ENCODE results near the gene FEZ2.

FEZ2 gene

DNA sequence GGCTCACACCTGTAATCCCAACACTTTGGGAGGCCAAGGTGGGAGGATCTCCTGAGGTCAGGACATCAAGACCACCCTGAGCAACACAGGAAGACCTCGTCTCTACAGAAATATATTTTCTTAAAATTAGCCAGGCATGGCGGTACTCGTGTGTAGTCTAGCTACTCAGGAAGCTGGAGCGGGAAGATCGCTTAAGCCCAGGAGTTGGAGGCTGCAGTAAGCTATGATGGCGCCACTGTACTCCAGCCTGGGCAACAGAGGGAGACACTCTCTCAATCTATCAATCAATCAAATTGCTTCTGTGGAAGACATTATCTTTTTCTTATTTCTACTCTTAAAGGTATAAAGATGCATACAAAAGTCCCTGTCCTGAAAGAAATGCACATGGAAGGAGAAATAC lies 11.3 kb downstream of the FEZ2 start:
- DNase-seq, result no peak

DNA sequence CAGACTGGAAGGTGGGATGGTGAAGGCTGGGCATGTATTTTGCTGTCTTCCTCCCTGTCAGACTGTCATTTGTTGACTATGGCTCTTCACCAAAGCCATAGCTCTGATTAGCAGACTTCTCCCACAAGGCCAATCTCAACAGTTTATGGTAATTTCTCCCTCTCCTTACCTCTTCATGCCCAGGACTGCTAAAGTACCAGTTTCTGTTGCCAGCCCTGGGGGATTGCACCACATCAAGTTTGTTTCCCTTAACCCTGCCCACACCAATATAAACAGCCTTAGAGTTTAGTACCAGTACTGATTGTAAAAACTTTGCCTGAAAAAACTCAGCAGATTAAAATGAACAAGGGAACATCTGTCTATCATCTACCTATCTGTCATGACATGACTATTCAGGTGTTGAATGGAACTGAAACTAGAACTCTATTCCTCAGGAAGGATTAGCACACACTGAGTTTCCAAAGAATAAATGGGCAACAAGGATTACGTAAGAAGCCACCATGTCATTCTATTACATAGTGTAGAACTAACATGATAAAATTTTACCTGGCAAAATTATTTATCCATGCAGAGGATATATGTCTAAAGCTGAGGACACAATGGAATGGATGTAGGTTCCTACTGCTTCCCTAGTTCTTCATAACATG lies 13.7 kb downstream of the FEZ2 start:
- no peak for DNase-seq

- no peak for DNase-seq
Observed at GRCh38 chr2:36582951-36583350, 15.0 kb downstream of the FEZ2 start.

GRCh38 chr2:36582538-36582937 lies 15.4 kb downstream of the FEZ2 start:
- no peak for DNase-seq

DNA sequence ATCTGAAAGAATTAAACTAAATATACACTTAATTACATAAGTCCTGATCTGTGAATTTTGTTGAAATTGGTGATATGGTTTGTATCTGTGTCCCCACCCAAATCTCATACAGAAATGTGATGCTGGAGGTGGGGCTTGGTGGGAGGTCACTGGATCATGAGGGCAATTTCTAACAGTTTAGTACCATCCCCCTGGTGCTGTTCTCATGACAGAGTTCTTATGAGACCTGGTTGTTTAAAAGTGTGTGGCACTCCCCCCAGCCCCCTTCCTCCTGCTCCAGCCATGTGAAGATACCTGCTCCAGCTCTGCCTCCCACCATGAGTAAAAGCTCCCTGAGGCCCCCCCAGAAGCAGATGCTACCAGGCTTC lies 18.7 kb downstream of the FEZ2 start:
- DNase-seq, result no peak

DNA sequence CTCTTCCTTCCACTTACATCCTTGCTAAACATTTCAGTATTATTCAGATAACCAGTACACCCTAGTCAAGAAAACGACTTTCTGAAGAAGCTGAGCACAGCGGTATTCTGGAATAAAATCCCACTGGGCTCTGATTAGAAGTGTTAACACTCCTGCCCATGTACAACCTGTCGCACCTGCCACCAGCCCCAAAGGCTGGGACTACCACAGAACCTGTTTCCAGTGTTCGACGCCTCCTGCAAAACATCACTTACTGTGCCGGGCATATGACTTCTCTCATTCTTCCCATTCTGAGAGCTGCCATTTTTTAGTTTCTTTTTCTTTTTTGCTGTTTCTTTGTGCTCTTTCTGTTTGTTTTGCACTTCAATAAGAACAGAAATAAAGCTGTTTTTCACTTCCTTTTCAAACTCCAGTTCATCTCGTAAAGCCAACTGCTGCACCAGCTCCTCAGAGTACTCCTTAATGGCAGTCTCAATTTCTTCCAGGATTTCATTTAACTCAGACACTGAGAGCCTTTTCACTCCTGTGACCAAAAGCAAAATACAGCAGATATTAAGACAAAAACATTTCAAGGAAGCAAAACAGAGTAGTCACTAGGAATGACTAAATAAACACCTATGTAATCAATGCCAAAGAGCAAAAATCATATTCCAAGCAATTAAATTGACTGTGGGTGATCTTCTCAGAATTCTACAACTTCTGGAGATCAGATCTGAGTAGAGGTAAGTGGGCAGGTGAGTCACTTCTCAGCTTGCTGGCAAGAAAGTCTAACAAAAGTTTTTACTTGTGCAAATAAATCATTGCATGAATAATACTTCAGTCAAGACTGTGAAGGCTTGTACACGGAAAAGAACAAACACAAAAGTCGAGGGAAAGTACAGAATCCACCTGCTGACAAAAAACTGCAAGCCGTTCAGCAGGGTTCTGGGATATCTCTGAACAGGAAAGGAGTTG lies 19.3 kb downstream of the FEZ2 start:
- DNase-seq, result no peak

DNA sequence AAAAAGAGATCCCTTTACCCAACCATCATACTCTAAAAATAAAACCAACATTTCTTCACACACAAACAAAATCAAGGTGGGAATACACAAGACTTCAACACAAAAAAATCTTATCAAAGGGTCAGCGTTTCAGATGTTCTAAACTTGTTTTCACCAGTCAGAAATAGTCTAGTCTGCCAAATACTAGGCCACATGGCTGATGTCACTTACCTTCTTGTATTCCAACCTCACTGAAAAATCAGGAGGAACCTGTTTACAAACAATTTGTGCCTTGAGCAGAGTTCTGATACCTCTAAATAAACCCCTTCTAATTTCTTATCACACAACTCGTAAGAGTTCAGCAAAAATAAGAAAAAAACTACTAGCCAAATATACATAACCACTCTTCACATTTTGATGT lies 20.1 kb downstream of the FEZ2 start:
- no peak for DNase-seq

DNA sequence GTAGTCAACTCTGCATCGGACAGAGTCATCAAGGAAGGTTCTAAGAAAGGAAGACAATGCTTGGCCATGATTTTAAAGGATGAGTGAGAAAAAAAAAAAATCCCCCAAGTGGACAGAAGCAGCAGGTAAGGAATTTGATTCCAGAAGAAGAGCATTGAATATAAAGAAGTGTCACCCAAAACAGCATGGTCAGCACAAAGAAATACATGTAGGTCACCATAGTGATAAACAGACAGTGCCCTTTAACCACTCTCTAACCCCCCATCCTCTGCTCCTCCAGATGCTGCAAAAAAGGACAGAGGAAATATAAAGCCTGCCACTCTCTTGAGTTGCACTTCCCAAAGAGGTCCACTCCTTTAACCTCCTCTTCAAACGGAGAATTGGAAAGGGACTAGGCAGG lies 23.4 kb downstream of the FEZ2 start:
- no peak for DNase-seq

- no peak for DNase-seq
Observed at GRCh38 chr2:36573165-36573564, 24.8 kb downstream of the FEZ2 start.

- no peak for DNase-seq
Observed at GRCh38 chr2:36572719-36573059, 25.3 kb downstream of the FEZ2 start.

DNA sequence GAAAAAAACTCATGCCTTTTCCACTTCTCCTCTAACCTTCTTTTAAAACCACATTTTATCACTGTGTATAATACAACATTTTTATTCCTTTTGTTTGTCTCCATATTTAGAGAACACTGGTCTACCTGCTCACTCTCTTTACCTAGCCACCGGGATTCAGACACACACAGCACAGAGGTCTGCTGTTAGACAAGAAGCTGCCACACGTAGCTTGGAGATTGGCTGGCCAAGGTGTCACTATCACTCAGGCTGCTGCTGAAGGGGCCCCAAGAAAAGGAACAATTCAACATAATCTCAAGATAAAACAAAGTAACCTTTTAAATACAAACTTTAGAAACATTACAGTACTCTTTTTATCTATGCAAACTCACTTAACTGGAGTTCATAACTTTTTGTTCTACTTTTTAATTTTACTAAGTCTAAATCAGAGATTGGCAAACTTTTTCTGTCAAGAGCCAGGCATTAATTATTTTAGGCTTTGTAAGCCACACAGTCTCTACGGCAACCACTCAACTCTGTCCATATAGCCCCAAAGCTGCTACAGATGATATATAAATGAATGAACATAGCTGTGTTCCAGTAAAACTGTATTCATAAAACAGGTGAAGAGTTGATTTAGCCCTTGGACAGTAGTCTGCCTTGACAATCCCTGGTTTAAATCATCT lies 25.8 kb downstream of the FEZ2 start:
- no peak for DNase-seq

DNA sequence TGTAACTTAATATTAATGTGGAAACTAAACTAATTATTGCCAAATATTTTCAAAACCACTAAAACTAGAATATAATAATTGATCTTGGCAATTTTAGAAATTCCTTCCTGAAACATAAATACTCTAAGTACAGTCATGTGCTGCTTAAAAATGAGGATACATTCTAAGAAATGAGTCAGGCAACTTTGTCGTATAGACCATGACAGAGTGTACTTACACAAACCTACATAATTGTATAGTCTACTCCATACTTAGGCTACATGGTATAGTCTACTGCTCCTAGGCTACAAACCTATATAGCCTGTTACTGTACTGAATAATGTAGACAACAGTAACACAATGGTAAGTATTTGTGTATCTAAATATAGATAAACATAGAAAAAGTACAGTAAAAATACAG lies 27.6 kb downstream of the FEZ2 start:
- DNase-seq, result peak; percentile 52

DNA sequence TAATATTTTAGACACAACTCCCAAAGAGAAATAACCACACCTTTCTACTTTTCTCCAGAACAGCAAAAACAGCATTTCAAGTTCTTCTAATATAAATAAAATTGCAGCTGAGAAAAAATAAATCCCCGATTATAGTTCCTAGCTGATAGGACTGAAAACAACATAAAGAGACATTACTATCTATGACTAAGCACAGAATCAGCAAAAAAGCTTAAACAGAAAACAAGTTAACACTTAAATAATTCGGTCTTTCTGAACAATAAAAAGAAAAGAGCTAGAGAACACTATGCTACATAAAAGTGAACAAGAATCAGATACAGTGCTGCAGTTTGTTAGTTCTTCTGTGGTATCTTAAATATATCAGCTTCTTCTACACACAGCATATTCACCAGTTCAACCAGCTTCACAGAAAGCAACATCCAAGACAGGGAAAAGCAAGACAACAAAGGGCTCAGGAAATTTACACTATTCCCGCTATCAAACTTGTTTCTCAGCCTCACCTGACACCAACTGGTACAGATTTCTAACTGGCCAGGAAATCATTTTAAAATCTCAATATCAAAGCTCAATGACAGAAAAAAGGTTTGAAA lies 28.6 kb downstream of the FEZ2 start:
- no peak for DNase-seq

GRCh38 chr2:36568516-36569246 lies 29.3 kb downstream of the FEZ2 start:
- DNase-seq, result peak; percentile 56

GRCh38 chr2:36567711-36568408 lies 30.1 kb downstream of the FEZ2 start:
- no peak for DNase-seq

DNA sequence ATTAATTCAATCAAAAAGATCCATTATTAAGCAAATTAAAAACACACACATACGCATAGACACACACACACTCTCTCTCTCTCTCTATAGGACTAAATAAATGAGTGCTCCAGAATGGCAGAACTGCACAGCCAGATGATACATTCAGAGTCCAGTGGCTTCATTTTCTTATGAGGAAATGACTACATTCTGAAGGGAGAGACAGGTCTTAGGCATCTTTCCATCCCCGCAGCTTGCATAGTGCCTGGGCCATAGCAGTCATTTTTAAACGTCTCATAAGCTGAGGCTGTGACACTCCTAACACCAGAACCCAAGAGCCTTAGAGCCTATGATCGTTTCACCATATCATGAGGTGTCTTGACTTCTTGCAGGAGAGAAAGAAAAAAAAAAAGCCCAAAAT lies 31.1 kb downstream of the FEZ2 start:
- DNase-seq, result no peak

- no peak for DNase-seq
Observed at GRCh38 chr2:36565712-36566111, 32.3 kb downstream of the FEZ2 start.

GRCh38 chr2:36564377-36564930 lies 33.5 kb downstream of the FEZ2 start:
- no peak for DNase-seq

DNA sequence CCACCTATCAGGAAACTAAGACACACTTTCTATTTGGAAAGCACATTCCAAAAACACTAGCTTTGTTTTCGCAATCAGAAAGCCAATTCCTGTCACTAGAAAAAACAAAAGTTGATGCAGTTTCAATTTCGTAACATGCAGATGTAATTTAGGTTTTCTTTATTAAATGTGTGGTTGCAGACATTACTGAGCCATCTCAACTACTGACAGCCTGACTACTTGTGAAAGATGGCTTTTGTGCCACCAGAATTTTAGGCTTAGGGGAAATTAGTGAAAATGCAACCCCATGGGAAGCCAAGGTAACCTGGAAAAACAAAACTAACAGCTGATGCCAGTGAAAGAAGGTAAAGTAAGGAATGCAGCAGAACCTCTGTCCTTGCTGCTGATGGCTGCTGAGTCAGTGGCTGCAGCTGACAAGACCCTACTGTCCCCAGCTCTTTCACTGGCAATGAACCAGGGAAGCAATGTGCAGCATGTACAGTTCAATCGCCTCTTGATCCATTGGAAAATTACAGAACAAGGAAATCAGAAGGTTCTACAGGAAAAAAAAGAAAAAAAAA lies 34.9 kb downstream of the FEZ2 start:
- no peak for DNase-seq

DNA sequence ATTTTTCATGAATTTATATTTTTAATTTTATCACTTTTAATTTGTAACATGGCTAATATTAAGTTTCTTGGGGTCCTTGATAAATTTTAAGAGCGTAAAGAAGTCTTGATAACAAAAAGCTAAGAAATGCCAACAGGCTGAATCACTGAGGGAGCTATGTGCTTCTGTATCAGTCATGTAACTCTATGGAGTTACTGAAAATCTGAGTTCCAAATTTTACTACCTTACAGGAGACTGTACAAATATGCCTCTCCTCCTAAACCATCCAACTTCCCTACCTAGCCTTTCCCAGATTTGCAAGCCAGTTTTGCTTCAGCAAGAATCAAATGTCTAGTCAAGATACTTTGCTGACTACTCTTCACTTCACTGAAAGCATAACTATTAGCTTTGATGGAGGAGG lies 35.7 kb downstream of the FEZ2 start:
- peak; percentile 54 for DNase-seq

DNA sequence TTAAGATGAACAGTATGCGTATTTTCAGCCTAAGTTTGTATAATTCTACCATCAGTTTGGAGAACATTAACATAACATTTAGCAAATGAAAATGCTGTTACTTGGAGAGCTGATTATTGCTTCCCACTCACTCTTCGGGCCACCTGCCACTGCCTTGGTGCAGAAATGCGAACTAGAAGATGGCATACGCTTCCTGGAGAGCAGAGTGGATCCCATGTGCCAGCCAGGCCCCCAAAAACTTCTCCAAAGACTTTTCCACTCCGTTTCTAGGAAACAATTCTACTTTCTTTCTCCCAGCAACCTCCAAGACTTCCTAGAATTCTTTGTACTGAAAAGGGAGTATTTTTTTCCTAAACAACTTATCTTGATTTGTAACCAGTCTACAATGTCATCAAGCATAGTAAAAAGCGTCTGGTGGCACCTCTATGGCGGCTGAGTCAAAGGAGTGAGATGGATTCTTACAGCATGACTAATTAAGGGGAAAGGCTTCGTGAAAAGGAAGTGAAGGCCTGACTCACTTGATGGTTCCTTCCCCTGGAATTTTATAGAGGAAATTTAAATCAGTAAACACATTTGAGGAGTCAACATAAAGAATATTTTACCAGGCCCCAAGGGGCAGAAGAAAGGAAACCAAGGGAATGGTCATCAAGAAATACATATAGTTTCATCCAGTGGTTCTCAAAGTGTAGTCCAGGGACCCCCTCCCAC lies 36.6 kb downstream of the FEZ2 start:
- peak; percentile 92 for DNase-seq
